Activated CD8-positive, alpha-beta T cell treated with anti-CD3 and anti-CD28 coated beads, Interleukin-2, amount 10 ng/mL, durations not matched to agents 7 days and 5 days (primary cell): ENCODE measurements around the gene CCL20. TPM values are rescaled to one million over a fixed set of nuclear protein-coding genes. Genes with fewer than 3 reads are reported as not detected.
A peak's percentile ranks its signal among the peaks of the same experiment; 100 is the strongest.

Source experiments
- ATAC-seq: fragments of 150-1000 bp; cut with Tn5 transposase; one replicate; pipeline ENCODE4 v1.10.0; 2021; ENCODE audit warnings: moderate library complexity
- CTCF ChIA-PET: fragments of 350-600 bp; sonication (Branson Sonifier 250); formaldehyde crosslinking; loops from one replicate; lab custom pipeline; 2021; ENCODE audit warnings: antibody characterized with exemption; lab: Charles Lee
- POLR2A ChIA-PET: fragments of 350-600 bp; sonication (Branson Sonifier 250); formaldehyde crosslinking; loops from one replicate; lab custom pipeline; 2021; ENCODE audit warnings: antibody characterized with exemption; lab: Charles Lee
- DNase-seq: peaks from one replicate; pipeline ENCODE4 v3.0.0-alpha.2; 2020
- H3K27ac Mint-ChIP-seq: one replicate; pipeline ENCODE4 v1.8.0; 2021; ENCODE audit warnings: mild to moderate bottlenecking, mixed read lengths
- H3K27me3 Mint-ChIP-seq: one replicate; pipeline ENCODE4 v1.8.0; 2021; ENCODE audit warnings: low read depth, mixed read lengths
- H3K36me3 Mint-ChIP-seq: one replicate; pipeline ENCODE4 v1.8.0; 2021; ENCODE audit warnings: low read depth, mixed read lengths
- H3K4me1 Mint-ChIP-seq: one replicate; pipeline ENCODE4 v1.8.0; 2021; ENCODE audit warnings: low read depth, mixed read lengths
- H3K4me3 Mint-ChIP-seq: one replicate; pipeline ENCODE4 v1.8.0; 2021; ENCODE audit warnings: mild to moderate bottlenecking, mixed read lengths
- H3K9me3 Mint-ChIP-seq: one replicate; pipeline ENCODE4 v1.8.0; 2022; ENCODE audit warnings: mixed read lengths; ENCODE audit not compliant: insufficient read depth
- total RNA-seq, 2 experiments: library from RNA; stranded (reverse); gene quantifications; one replicate each; pipeline ENCODE4 v1.2.3, GENCODE V29; 2021

The CCL20 gene
- total RNA-seq, 2 experiments from 2014 or later = not detected

DNA sequence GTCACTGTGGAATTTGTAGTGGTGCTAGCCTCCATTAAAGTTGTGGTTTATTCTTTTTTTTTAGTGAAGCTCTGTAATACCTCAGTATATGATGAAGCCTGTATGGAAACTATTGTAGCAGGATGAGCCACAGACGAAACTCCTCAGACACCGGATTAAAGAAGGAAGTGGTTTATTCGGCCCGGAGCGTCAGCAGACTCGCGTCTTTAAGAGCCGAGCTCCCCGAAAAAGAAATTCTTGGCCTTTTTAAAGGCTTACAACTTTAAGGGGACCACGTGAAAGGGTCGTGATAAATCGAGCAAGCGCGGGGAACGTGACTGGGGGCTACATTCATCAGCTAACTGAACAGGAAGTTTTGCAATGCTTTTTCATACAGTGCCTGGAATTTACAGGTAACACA, 8.1 kb upstream of the CCL20 start:
- ChIA-PET CTCF (interaction anchor here (0.9 kb wide), 1 partner anchor 40 kb away, joined by 3 read pairs; no protein-coding TSS in a partner anchor), POLR2A (interaction anchor here (0.6 to 1.5 kb wide), 3 partner anchors 22 to 970 kb away, joined by 3 to 5 read pairs (median 3); no protein-coding TSS in a partner anchor)
- ATAC-seq = peak; percentile 63
- Mint-ChIP-seq H3K4me1 (peaks cover 10% of the 10 kb centered on the region), H3K36me3 (no peaks in the 10 kb centered on the region), H3K9me3 (no peaks in the 10 kb centered on the region), H3K4me3 (peak overlapping the region; percentile 43), H3K27ac (peak overlapping the region; percentile 61), H3K27me3 (peaks cover 5% of the 10 kb centered on the region)
- peak; percentile 35 for DNase-seq

- POLR2A ChIA-PET = no interaction called here
- CTCF ChIA-PET = no interaction called here
- no peak overlapping the region for H3K4me3 Mint-ChIP-seq
- peaks cover 10% of the 10 kb centered on the region for H3K4me1 Mint-ChIP-seq
- H3K36me3 Mint-ChIP-seq = no peaks in the 10 kb centered on the region
- H3K9me3 Mint-ChIP-seq = no peaks in the 10 kb centered on the region
- H3K27ac Mint-ChIP-seq = no peak overlapping the region
- peaks cover 3% of the 10 kb centered on the region for H3K27me3 Mint-ChIP-seq
- DNase-seq (no peak), ATAC-seq (no peak)
Observed at GRCh38 chr2:227808936-227809335, 4.7 kb upstream of the CCL20 start.

- H3K36me3 Mint-ChIP-seq = no peaks in the 10 kb centered on the region
- no peak overlapping the region for H3K27ac Mint-ChIP-seq
- DNase-seq (no peak), ATAC-seq (no peak)
- ChIA-PET POLR2A (no interaction called here), CTCF (no interaction called here)
- H3K27me3 Mint-ChIP-seq = peaks cover 3% of the 10 kb centered on the region
- no peaks in the 10 kb centered on the region for H3K9me3 Mint-ChIP-seq
- no peaks in the 10 kb centered on the region for H3K4me1 Mint-ChIP-seq
- no peak overlapping the region for H3K4me3 Mint-ChIP-seq
Observed at GRCh38 chr2:227812001-227812400, 1.6 kb upstream of the CCL20 start.

DNA sequence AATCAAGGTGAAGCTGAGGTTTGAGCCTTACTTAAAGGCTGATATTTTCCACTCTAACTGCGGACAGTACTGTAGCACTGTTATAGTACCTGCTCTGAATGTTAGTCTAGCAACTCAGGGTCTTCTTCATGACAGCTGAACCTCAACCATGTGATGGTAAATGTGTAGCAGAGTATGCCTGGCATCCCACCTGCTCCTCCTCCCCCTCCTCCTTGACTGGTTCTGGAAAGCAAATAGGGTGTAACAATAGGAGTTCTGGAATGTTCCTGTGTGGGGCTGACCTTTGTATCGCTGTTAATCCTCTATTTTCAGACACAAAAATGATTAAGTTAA, 447 bp upstream of the CCL20 start:
- no peak overlapping the region for H3K27ac Mint-ChIP-seq
- CTCF ChIA-PET = no interaction called here

DNA sequence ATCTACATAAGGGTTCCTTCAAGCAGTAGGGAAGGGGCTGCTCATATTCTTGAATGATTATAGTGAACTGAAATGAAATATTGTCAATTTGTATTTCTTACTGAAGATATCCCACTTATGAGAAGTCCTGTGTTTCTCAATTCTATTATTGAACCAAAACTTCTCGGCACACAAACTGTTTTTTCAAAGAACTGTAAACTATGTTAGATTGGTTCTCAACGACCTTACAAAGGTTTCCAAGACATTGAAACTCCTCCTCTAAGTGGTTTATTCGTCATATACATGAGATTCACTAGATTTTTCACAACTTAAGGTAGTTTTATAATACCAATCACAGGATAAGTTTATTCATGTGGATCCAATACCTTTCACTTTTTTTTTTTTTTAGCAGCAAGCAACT, 1.4 kb downstream of the CCL20 start:
- POLR2A ChIA-PET = no interaction called here
- Mint-ChIP-seq H3K4me1 (no peaks in the 10 kb centered on the region), H3K36me3 (no peaks in the 10 kb centered on the region), H3K27me3 (no peaks in the 10 kb centered on the region), H3K4me3 (no peak overlapping the region), H3K9me3 (no peaks in the 10 kb centered on the region), H3K27ac (no peak overlapping the region)
- no peak for ATAC-seq
- DNase-seq = no peak
- CTCF ChIA-PET = no interaction called here

More for the DNA sequence above, 447 bp upstream of the CCL20 start:
- POLR2A ChIA-PET = no interaction called here
- Mint-ChIP-seq H3K9me3 (no peaks in the 10 kb centered on the region), H3K4me1 (no peaks in the 10 kb centered on the region), H3K27me3 (peaks cover 3% of the 10 kb centered on the region), H3K4me3 (no peak overlapping the region), H3K36me3 (no peaks in the 10 kb centered on the region)
- ATAC-seq = no peak
- DNase-seq = no peak

DNA sequence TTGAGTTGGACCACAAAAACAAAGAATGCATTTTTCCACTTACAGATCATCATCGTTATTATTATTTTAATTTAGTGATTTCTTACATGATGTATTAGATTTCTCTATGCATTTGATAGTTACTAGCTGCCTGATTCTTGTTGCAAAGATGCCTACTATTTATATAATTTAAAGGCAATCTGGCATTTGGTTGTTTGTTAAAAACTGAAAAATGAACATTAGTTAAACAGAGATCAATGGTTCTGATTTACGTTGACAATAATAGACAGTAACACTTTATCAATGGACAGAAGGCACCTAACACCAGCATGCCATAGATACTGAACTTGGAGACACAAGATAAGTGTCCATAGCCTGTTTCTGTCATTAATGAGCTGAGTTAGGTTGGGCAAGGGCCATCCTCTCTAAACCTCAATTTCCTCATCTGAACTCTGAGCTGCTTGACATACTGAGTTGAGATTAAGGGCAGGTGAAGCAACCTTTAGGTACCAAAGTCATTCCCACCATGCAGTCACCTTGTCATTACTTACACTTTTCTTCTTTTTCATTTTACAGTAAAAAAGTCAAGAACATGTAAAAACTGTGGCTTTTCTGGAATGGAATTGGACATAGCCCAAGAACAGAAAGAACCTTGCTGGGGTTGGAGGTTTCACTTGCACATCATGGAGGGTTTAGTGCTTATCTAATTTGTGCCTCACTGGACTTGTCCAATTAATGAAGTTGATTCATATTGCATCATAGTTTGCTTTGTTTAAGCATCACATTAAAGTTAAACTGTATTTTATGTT, 3.1 kb downstream of the CCL20 start:
- H3K4me3 Mint-ChIP-seq = no peak overlapping the region
- ChIA-PET CTCF (no interaction called here), POLR2A (no interaction called here)
- no peaks in the 10 kb centered on the region for H3K4me1 Mint-ChIP-seq
- ATAC-seq = no peak
- H3K36me3 Mint-ChIP-seq = no peaks in the 10 kb centered on the region
- H3K9me3 Mint-ChIP-seq = no peaks in the 10 kb centered on the region
- H3K27ac Mint-ChIP-seq = no peak overlapping the region
- peaks cover 2% of the 10 kb centered on the region for H3K27me3 Mint-ChIP-seq
- DNase-seq = no peak

DNA sequence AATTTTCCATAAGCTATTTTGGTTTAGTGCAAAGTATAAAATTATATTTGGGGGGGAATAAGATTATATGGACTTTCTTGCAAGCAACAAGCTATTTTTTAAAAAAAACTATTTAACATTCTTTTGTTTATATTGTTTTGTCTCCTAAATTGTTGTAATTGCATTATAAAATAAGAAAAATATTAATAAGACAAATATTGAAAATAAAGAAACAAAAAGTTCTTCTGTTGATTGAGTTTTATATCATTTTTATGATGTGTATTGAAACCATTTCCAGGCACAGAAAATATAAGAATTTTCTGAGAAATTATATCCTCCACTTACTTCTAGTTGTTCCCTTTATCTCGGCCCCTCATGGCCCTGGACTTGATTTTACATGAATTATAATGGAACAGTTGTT, 3.7 kb downstream of the CCL20 start:
- POLR2A ChIA-PET = no interaction called here
- no peak for ATAC-seq
- DNase-seq = no peak
- H3K27me3 Mint-ChIP-seq = peaks cover 2% of the 10 kb centered on the region
- H3K4me1 Mint-ChIP-seq = no peaks in the 10 kb centered on the region
- no peak overlapping the region for H3K4me3 Mint-ChIP-seq
- H3K27ac Mint-ChIP-seq = no peak overlapping the region
- no peaks in the 10 kb centered on the region for H3K9me3 Mint-ChIP-seq
- no peaks in the 10 kb centered on the region for H3K36me3 Mint-ChIP-seq
- CTCF ChIA-PET = no interaction called here

GRCh38 chr2:227817850-227818674, 4.4 kb downstream of the CCL20 start:
- Mint-ChIP-seq H3K27ac (no peak overlapping the region), H3K9me3 (no peaks in the 10 kb centered on the region), H3K27me3 (peaks cover 4% of the 10 kb centered on the region), H3K4me3 (no peak overlapping the region), H3K36me3 (no peaks in the 10 kb centered on the region), H3K4me1 (no peaks in the 10 kb centered on the region)
- ChIA-PET CTCF (no interaction called here), POLR2A (no interaction called here)
- ATAC-seq = peak; percentile 63
- peak; percentile 44 for DNase-seq

GRCh38 chr2:227818675-227819397, 5.2 kb downstream of the CCL20 start:
- no peak overlapping the region for H3K27ac Mint-ChIP-seq
- no peaks in the 10 kb centered on the region for H3K4me1 Mint-ChIP-seq
- CTCF ChIA-PET = no interaction called here
- no peaks in the 10 kb centered on the region for H3K36me3 Mint-ChIP-seq
- H3K27me3 Mint-ChIP-seq = peaks cover 4% of the 10 kb centered on the region
- no peak for DNase-seq
- H3K9me3 Mint-ChIP-seq = no peaks in the 10 kb centered on the region
- no peak for ATAC-seq
- POLR2A ChIA-PET = no interaction called here
- no peak overlapping the region for H3K4me3 Mint-ChIP-seq

GRCh38 chr2:227819398-227819697, 5.7 kb downstream of the CCL20 start:
- H3K4me3 Mint-ChIP-seq = no peak overlapping the region
- DNase-seq = no peak
- no peak overlapping the region for H3K27ac Mint-ChIP-seq
- H3K27me3 Mint-ChIP-seq = peaks cover 4% of the 10 kb centered on the region
- H3K9me3 Mint-ChIP-seq = no peaks in the 10 kb centered on the region
- ChIA-PET POLR2A (no interaction called here), CTCF (no interaction called here)
- H3K4me1 Mint-ChIP-seq = no peaks in the 10 kb centered on the region
- ATAC-seq = no peak
- H3K36me3 Mint-ChIP-seq = no peaks in the 10 kb centered on the region

DNA sequence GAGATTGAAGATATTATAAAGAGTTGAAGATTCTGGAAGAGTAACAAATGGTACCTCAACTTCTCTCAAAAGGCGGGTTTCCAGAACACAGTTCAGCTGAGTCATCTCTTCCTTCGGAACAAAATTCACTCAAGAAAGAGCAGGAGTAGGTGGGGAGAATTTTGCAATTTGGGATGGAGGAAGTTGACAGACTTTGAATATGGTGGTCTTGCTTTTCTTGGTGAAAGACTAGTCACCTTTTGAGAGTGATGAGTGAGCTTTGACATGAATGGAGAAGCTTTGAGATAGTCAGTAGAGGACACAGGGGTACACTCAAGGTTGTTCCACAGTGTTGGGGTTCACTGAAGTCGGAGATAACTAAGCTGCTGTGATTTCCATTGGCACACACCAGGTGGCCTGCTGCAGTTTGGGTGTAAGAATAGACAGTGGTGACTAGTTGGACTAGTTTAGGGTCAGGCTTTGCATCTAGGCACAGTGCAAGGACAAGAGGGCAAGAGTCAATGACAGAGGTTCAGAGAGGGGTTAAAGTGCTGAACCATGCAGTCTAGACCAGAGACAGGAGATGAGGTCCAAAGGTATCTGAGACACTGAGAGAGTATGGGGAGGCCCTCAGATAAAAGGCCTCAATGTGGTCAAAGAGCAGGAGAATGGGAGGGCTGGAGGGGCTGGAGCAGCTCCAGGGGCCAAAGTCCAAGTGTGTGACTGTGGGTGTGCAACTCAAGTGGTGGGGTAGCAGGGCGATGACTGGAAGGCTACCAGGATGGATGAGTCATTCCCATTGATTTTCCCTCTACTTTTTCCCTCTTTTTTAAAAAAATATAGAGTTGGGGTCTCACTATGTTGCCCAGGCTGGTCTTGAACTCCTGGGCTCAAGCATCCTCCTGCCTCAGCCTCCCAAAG, 7.7 kb downstream of the CCL20 start:
- no peak for ATAC-seq
- Mint-ChIP-seq H3K4me1 (no peaks in the 10 kb centered on the region), H3K9me3 (no peaks in the 10 kb centered on the region), H3K36me3 (no peaks in the 10 kb centered on the region), H3K4me3 (no peak overlapping the region), H3K27ac (no peak overlapping the region), H3K27me3 (peaks cover 4% of the 10 kb centered on the region)
- no peak for DNase-seq
- POLR2A ChIA-PET = no interaction called here
- CTCF ChIA-PET = no interaction called here
